ENCODE results near the gene SIAH1.
"Not testable (repeated sequence)": the region's sequence is repeated elsewhere in the genome, so short reads cannot be mapped to it uniquely, and the experiment has no call there.

Gene SIAH1

GRCh38 chr16:48318630-48319029, 66.6 kb downstream of the SIAH1 start:
- no peak for DNase-seq (ENCODE audit: low read depth, low spot score)
- Histone ChIP-seq H3K36me3 (ENCODE audit: insufficient read depth, low read length) (no peaks in the 10 kb centered on the region), H3K27ac (no peak overlapping the region), H3K9me3 (ENCODE audit: low read depth, low read length) (no peaks in the 10 kb centered on the region), H3K4me3 (no peak overlapping the region), H3K9ac (ENCODE audit: insufficient read length) (no peak overlapping the region)
- TF ChIP-seq EZH2 (IDR thresholded peaks at IDR 0.05), result no peak
- TF ChIP-seq FOXP2 (optimal IDR thresholded peaks at IDR 0.05; ENCODE audit: control extremely low read depth, extremely low read length, insufficient read depth), result no peak
- no peak for TF ChIP-seq POLR2AphosphoS5 (IDR thresholded peaks at IDR 0.05; ENCODE audit: borderline replicate concordance, low read depth, low read length)

- H3K36me3 ChIP-seq (ENCODE audit: insufficient read depth, low read length), result no peaks in the 10 kb centered on the region; the same call in 1 of the 2 replicates
- H3K27ac ChIP-seq, result no peak overlapping the region
- DNase-seq (ENCODE audit: low read depth, low spot score), result no peak
- TF ChIP-seq POLR2AphosphoS5 (IDR thresholded peaks at IDR 0.05; ENCODE audit: borderline replicate concordance, low read depth, low read length), result no peak
- no peak for TF ChIP-seq FOXP2 (optimal IDR thresholded peaks at IDR 0.05; ENCODE audit: control extremely low read depth, extremely low read length, insufficient read depth)
- TF ChIP-seq EZH2 (IDR thresholded peaks at IDR 0.05), result no peak
- H3K9ac ChIP-seq (ENCODE audit: insufficient read length), result no peak overlapping the region
- no peaks in the 10 kb centered on the region for H3K9me3 ChIP-seq (ENCODE audit: low read depth, low read length)
- no peak overlapping the region for H3K4me3 ChIP-seq
These were observed 67.4 kb downstream of the SIAH1 start for GRCh38 chr16:48317614-48318315.

GRCh38 chr16:48317026-48317425, 68.2 kb downstream of the SIAH1 start:
- H3K9ac ChIP-seq (ENCODE audit: insufficient read length), result no peak overlapping the region
- TF ChIP-seq POLR2AphosphoS5 (IDR thresholded peaks at IDR 0.05; ENCODE audit: borderline replicate concordance, low read depth, low read length) (no peak), FOXP2 (optimal IDR thresholded peaks at IDR 0.05; ENCODE audit: control extremely low read depth, extremely low read length, insufficient read depth) (no peak), EZH2 (IDR thresholded peaks at IDR 0.05) (no peak)
- H3K27ac ChIP-seq, result no peak overlapping the region
- H3K36me3 ChIP-seq (ENCODE audit: insufficient read depth, low read length), result no peaks in the 10 kb centered on the region; the same call in 1 of the 2 replicates
- H3K4me3 ChIP-seq, result no peak overlapping the region
- DNase-seq (ENCODE audit: low read depth, low spot score), result no peak
- H3K9me3 ChIP-seq (ENCODE audit: low read depth, low read length), result no peaks in the 10 kb centered on the region

GRCh38 chr16:48313905-48314304, 71.3 kb downstream of the SIAH1 start:
- not testable (repeated sequence) for DNase-seq (ENCODE audit: low read depth, low spot score); H3K36me3 ChIP-seq (ENCODE audit: insufficient read depth, low read length); H3K4me3 ChIP-seq; H3K9ac ChIP-seq (ENCODE audit: insufficient read length); H3K27ac ChIP-seq; H3K9me3 ChIP-seq (ENCODE audit: low read depth, low read length)

- Histone ChIP-seq H3K9ac (ENCODE audit: insufficient read length) (no peak overlapping the region), H3K9me3 (ENCODE audit: low read depth, low read length) (no peaks in the 10 kb centered on the region), H3K27ac (no peak overlapping the region), H3K36me3 (ENCODE audit: insufficient read depth, low read length) (peaks cover 4% of the 10 kb centered on the region; the same call in 1 of the 2 replicates), H3K4me3 (no peak overlapping the region)
- no peak for DNase-seq (ENCODE audit: low read depth, low spot score)
- TF ChIP-seq EZH2 (IDR thresholded peaks at IDR 0.05) (no peak), FOXP2 (optimal IDR thresholded peaks at IDR 0.05; ENCODE audit: control extremely low read depth, extremely low read length, insufficient read depth) (no peak), POLR2AphosphoS5 (IDR thresholded peaks at IDR 0.05; ENCODE audit: borderline replicate concordance, low read depth, low read length) (no peak)
These were observed 74.1 kb downstream of the SIAH1 start for GRCh38 chr16:48310908-48311641.
